ENCODE results near the gene HOXB7. TPM values are rescaled to one million over a fixed set of nuclear protein-coding genes. Genes with fewer than 3 reads are reported as not detected.
A peak's percentile ranks its signal among the peaks of the same experiment; 100 is the strongest.

Gene HOXB7
- total RNA-seq, 1 donor from 2014 or later: 0.64 TPM

- peaks cover 15% of the 10 kb centered on the region for H3K9me3 Mint-ChIP-seq (ENCODE audit: unreplicated experiment)
- peak overlapping the region; percentile 81 for H3K4me3 Mint-ChIP-seq (ENCODE audit: unreplicated experiment)
- peaks cover 3% of the 10 kb centered on the region for H3K4me1 Mint-ChIP-seq (ENCODE audit: low read depth, unreplicated experiment)
- H3K27ac Mint-ChIP-seq (ENCODE audit: unreplicated experiment): no peak overlapping the region
- TF ChIP-seq CTCF (IDR thresholded peaks at IDR 0.05; ENCODE audit: partially characterized antibody, unreplicated experiment): no peak
- peaks cover 57% of the 10 kb centered on the region for H3K27me3 Mint-ChIP-seq (ENCODE audit: unreplicated experiment)
- peak; percentile 52 for DNase-seq
- H3K36me3 Mint-ChIP-seq (ENCODE audit: unreplicated experiment): no peaks in the 10 kb centered on the region
These were observed 2.3 kb upstream of the HOXB7 start for GRCh38 chr17:48612854-48613691.

- Mint-ChIP-seq H3K36me3 (ENCODE audit: unreplicated experiment) (no peaks in the 10 kb centered on the region), H3K9me3 (ENCODE audit: unreplicated experiment) (peaks cover 18% of the 10 kb centered on the region), H3K27ac (ENCODE audit: unreplicated experiment) (no peak overlapping the region), H3K4me1 (ENCODE audit: low read depth, unreplicated experiment) (peaks cover 3% of the 10 kb centered on the region), H3K4me3 (ENCODE audit: unreplicated experiment) (peak overlapping the region; percentile 34), H3K27me3 (ENCODE audit: unreplicated experiment) (peaks cover 60% of the 10 kb centered on the region)
- DNase-seq: no peak
- no peak for TF ChIP-seq CTCF (IDR thresholded peaks at IDR 0.05; ENCODE audit: partially characterized antibody, unreplicated experiment)
These were observed 1.6 kb upstream of the HOXB7 start for GRCh38 chr17:48612456-48612853.

DNA sequence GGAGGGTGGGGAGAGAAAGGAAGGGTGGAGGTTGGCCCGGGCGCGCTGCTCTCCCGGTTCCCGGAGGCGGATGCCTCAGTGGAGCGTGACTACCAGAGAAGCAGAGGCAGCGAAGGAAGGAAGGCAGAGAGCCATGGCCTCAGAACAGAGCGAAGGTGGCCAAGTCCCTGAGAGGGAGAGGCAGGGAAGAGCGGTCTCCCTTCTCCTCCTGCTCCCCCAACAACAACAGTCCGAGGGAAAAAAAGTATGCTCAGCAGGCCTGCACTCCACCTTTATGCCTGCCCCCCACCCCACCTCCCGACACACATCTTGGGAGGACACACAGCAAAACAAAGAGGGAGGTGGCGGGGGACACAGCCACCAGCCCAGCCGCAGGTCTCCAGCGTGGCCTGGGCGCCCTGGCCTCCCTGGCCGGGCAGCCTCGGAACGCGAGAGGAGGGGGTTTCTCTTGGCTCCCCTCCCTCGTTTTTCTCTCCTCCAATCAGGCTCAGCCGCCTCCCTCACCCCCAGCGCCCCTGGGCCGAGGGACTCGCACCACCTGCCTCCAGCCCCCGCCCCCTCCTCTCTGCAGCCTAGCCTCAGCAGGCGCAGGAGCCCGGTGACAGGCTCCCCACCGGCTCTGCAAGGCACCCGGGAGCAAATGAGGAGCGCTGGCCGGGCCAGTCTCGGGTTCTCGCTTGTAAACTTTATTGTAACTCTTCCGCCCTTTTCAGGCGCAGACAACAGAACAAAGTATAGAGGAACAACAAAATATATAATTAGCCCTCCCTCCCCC, 1.1 kb upstream of the HOXB7 start:
- Mint-ChIP-seq H3K4me3 (ENCODE audit: unreplicated experiment) (peak overlapping the region; percentile 87), H3K27me3 (ENCODE audit: unreplicated experiment) (peaks cover 59% of the 10 kb centered on the region), H3K4me1 (ENCODE audit: low read depth, unreplicated experiment) (peaks cover 3% of the 10 kb centered on the region), H3K27ac (ENCODE audit: unreplicated experiment) (no peak overlapping the region), H3K9me3 (ENCODE audit: unreplicated experiment) (peaks cover 13% of the 10 kb centered on the region), H3K36me3 (ENCODE audit: unreplicated experiment) (no peaks in the 10 kb centered on the region)
- no peak for DNase-seq
- TF ChIP-seq CTCF (IDR thresholded peaks at IDR 0.05; ENCODE audit: partially characterized antibody, unreplicated experiment): no peak

DNA sequence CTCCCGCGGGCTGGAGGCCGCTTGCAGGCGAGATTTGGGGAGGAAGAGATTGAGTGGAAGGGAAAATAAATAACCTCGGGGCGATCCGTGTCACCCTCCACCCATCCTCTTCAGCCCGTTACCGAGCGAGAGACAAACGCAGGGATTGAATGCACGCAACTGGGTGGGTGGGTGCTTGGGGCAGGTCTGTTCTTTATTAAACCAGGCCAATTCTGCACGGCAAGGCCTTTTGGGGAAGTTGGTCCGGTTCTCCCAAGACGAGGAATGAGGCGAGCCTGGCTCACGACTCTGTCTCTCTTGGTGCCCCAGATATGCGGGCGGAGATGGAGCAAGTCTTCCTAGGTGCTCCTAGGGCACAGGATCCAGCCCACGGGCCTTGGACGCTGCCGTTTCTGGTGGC, 396 bp upstream of the HOXB7 start:
- Mint-ChIP-seq H3K36me3 (ENCODE audit: unreplicated experiment) (no peaks in the 10 kb centered on the region), H3K27me3 (ENCODE audit: unreplicated experiment) (peaks cover 62% of the 10 kb centered on the region), H3K4me1 (ENCODE audit: low read depth, unreplicated experiment) (peaks cover 3% of the 10 kb centered on the region), H3K4me3 (ENCODE audit: unreplicated experiment) (peak overlapping the region; percentile 87), H3K27ac (ENCODE audit: unreplicated experiment) (no peak overlapping the region), H3K9me3 (ENCODE audit: unreplicated experiment) (peaks cover 18% of the 10 kb centered on the region)
- DNase-seq: no peak
- TF ChIP-seq CTCF (IDR thresholded peaks at IDR 0.05; ENCODE audit: partially characterized antibody, unreplicated experiment): no peak
